ENCODE results near the gene NUMB. TPM values are rescaled to one million over a fixed set of nuclear protein-coding genes. Genes with fewer than 3 reads are reported as not detected.

The NUMB gene
- total RNA-seq, 1 experiment from 2014 or later, result 81.5 TPM

DNA sequence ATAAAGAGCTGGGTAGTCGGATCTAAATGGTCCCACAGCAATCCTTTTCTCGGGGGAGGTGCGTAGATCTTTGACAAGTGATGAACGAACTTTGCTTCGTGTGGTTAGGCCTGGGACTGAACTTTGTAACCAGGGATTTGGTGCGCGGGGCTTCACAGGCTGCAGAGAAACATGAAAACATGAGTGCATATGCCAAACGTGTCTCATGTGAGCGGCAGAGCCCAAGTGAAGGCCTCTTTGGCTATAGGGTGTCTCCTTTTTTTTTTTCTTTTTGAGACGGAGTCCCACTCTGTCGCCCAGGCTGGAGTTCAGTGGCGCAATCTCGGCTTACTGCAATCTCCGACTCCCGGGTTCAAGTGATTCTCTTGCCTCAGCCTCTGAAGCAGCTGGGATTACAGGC lies 20.3 kb upstream of the NUMB start:
- H3K36me3 Mint-ChIP-seq (ENCODE audit: insufficient read depth, unreplicated experiment), result no peaks in the 10 kb centered on the region
- no peak overlapping the region for H3K4me3 Mint-ChIP-seq (ENCODE audit: unreplicated experiment)
- intact Hi-C loops (cut with micrococcal nuclease), result loop anchor here (10.0 kb wide), 1 partner anchor 964 kb away; no protein-coding TSS in a partner anchor
- H3K27ac Mint-ChIP-seq (ENCODE audit: low read depth, unreplicated experiment), result no peak overlapping the region
- no peaks in the 10 kb centered on the region for H3K27me3 Mint-ChIP-seq (ENCODE audit: insufficient read depth, unreplicated experiment)
- DNase-seq (ENCODE audit: unreplicated experiment), result no peak
- TF ChIP-seq, protein P1, sequence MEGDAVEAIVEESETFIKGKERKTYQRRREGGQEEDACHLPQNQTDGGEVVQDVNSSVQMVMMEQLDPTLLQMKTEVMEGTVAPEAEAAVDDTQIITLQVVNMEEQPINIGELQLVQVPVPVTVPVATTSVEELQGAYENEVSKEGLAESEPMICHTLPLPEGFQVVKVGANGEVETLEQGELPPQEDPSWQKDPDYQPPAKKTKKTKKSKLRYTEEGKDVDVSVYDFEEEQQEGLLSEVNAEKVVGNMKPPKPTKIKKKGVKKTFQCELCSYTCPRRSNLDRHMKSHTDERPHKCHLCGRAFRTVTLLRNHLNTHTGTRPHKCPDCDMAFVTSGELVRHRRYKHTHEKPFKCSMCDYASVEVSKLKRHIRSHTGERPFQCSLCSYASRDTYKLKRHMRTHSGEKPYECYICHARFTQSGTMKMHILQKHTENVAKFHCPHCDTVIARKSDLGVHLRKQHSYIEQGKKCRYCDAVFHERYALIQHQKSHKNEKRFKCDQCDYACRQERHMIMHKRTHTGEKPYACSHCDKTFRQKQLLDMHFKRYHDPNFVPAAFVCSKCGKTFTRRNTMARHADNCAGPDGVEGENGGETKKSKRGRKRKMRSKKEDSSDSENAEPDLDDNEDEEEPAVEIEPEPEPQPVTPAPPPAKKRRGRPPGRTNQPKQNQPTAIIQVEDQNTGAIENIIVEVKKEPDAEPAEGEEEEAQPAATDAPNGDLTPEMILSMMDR (IDR thresholded peaks at IDR 0.05; ENCODE audit: unreplicated experiment), result no peak
- CTCF ChIA-PET, result interaction anchor here (0.7 to 2.1 kb wide), 3 partner anchors 26 to 183 kb away, joined by 3 to 15 read pairs (median 3); no protein-coding TSS in a partner anchor
- no TSS peak for BruUV-seq (replicated peaks)
- H3K9me3 Mint-ChIP-seq (ENCODE audit: unreplicated experiment), result no peaks in the 10 kb centered on the region
- POLR2A ChIA-PET, result interaction anchor here (0.6 to 2.4 kb wide), 4 partner anchors 12 to 166 kb away, joined by 3 to 11 read pairs (median 6); partner anchors contain the start of genes DNAL1 and RIOX1
- peaks cover 7% of the 10 kb centered on the region for H3K4me1 Mint-ChIP-seq (ENCODE audit: insufficient read depth, unreplicated experiment)

DNA sequence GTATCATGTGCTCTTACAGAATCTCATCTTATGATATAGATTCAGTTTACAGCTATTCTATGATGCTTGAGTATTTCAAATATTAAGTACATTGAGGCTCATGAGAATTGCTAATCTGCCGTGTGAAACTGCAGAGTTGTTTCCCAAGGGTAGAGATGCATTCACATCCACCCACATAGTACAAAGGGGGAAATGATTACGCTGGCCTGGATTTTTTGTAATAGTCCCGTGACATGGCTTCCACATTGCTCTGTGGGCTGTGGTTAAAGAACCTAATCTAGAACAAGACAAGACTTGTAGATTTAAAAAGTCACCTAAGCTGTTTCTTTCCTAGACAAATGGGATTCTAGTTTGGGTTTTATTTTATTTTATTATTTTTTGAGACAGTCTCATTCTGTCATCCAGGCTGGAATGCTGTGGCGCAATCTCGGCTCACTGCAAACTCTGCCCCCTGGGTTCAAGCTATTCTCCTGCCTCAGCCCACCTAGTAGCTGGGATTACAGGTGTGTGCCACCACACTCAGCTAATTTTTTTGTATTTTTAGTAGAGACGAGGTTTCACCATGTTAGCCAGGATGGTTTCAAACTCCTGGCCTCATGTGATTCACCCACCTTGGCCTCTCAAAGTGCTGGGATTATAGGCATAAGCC lies 19.4 kb upstream of the NUMB start:
- H3K27ac Mint-ChIP-seq (ENCODE audit: low read depth, unreplicated experiment), result no peak overlapping the region
- intact Hi-C loops (cut with micrococcal nuclease), result loop anchor here (10.0 kb wide), 1 partner anchor 963 kb away; no protein-coding TSS in a partner anchor
- ChIA-PET CTCF (interaction anchor here (0.5 to 2.1 kb wide), 4 partner anchors 92 to 182 kb away, joined by 3 to 15 read pairs (median 6); no protein-coding TSS in a partner anchor), POLR2A (interaction anchor here (0.7 to 2.4 kb wide), 13 partner anchors 12 to 307 kb away, joined by 3 to 11 read pairs (median 3); partner anchors contain the start of genes NUMB and RIOX1)
- DNase-seq (ENCODE audit: unreplicated experiment), result peak; percentile 63
- no peaks in the 10 kb centered on the region for H3K36me3 Mint-ChIP-seq (ENCODE audit: insufficient read depth, unreplicated experiment)
- H3K4me3 Mint-ChIP-seq (ENCODE audit: unreplicated experiment), result no peak overlapping the region
- TF ChIP-seq, protein P1 (IDR thresholded peaks at IDR 0.05; ENCODE audit: unreplicated experiment), result no peak
- H3K27me3 Mint-ChIP-seq (ENCODE audit: insufficient read depth, unreplicated experiment), result no peaks in the 10 kb centered on the region
- no TSS peak for BruUV-seq (replicated peaks)
- peaks cover 7% of the 10 kb centered on the region for H3K4me1 Mint-ChIP-seq (ENCODE audit: insufficient read depth, unreplicated experiment)
- H3K9me3 Mint-ChIP-seq (ENCODE audit: unreplicated experiment), result no peaks in the 10 kb centered on the region

DNA sequence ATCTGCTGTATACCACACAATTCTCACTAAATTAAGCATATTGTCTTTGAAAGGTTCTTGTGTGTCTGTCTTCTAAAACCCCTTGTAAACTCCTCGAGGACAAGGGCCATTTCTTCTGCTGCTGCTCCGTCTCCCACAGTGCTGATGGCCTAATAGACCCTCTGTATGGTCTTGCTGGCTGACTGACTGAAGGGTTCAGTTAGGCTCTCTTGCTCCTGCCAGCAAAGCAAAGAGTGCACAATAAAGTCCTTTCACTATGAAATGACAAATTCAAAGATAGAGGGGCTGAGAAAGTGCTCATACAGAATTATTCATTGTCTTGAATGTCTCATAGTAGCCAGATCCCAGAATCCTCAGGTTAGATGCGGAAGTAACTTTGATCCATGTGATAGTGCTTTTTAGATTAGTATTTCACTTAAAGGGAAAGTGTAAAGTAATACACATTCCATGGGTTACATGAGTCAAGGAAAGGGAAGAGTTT lies 18.1 kb upstream of the NUMB start:
- no peak for DNase-seq (ENCODE audit: unreplicated experiment)
- H3K36me3 Mint-ChIP-seq (ENCODE audit: insufficient read depth, unreplicated experiment), result no peaks in the 10 kb centered on the region
- H3K4me1 Mint-ChIP-seq (ENCODE audit: insufficient read depth, unreplicated experiment), result peaks cover 7% of the 10 kb centered on the region
- H3K4me3 Mint-ChIP-seq (ENCODE audit: unreplicated experiment), result no peak overlapping the region
- POLR2A ChIA-PET, result interaction anchor here (1.4 to 2.1 kb wide), 2 partner anchors 13 to 14 kb away, joined by 8 to 11 read pairs; partner anchors contain the start of gene RIOX1
- no peaks in the 10 kb centered on the region for H3K27me3 Mint-ChIP-seq (ENCODE audit: insufficient read depth, unreplicated experiment)
- H3K27ac Mint-ChIP-seq (ENCODE audit: low read depth, unreplicated experiment), result no peak overlapping the region
- TF ChIP-seq, protein P1 (IDR thresholded peaks at IDR 0.05; ENCODE audit: unreplicated experiment), result no peak
- intact Hi-C loops (cut with micrococcal nuclease), result loop anchor here (10.0 kb wide), 1 partner anchor 962 kb away; no protein-coding TSS in a partner anchor
- CTCF ChIA-PET, result interaction anchor here (1.2 kb wide), 1 partner anchor 181 kb away, joined by 7 read pairs; no protein-coding TSS in a partner anchor
- H3K9me3 Mint-ChIP-seq (ENCODE audit: unreplicated experiment), result no peaks in the 10 kb centered on the region
- no TSS peak for BruUV-seq (replicated peaks)

DNA sequence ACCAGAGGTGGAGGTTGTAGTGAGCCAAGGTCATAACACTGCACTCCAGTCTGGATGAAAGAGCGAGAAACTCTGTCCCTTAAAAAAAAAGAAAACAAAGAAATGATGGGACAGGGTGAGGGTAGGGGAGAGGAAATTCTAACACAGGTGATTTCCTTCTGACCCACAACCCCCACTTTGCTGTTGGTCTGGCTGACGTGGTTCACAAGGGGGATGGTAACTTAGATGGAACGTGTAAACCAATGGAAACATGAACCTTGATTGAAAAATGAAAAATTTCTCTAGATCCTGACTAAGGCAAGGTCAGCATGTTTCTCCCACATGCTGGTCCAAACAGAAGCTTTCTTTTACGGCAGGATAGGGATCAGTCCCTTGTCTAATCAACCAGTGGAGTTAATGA lies 16.6 kb upstream of the NUMB start:
- H3K27ac Mint-ChIP-seq (ENCODE audit: low read depth, unreplicated experiment), result no peak overlapping the region
- TF ChIP-seq, protein P1 (IDR thresholded peaks at IDR 0.05; ENCODE audit: unreplicated experiment), result no peak
- H3K4me3 Mint-ChIP-seq (ENCODE audit: unreplicated experiment), result no peak overlapping the region
- ChIA-PET CTCF (interaction anchor here (0.6 to 1.1 kb wide), 2 partner anchors 180 to 235 kb away, joined by 3 to 6 read pairs; no protein-coding TSS in a partner anchor), POLR2A (no interaction called here)
- no peaks in the 10 kb centered on the region for H3K9me3 Mint-ChIP-seq (ENCODE audit: unreplicated experiment)
- peaks cover 7% of the 10 kb centered on the region for H3K4me1 Mint-ChIP-seq (ENCODE audit: insufficient read depth, unreplicated experiment)
- no peaks in the 10 kb centered on the region for H3K36me3 Mint-ChIP-seq (ENCODE audit: insufficient read depth, unreplicated experiment)
- no peak for DNase-seq (ENCODE audit: unreplicated experiment)
- no TSS peak for BruUV-seq (replicated peaks)
- H3K27me3 Mint-ChIP-seq (ENCODE audit: insufficient read depth, unreplicated experiment), result no peaks in the 10 kb centered on the region
- intact Hi-C loops (cut with micrococcal nuclease), result loop anchor here (10.0 kb wide), 1 partner anchor 960 kb away; no protein-coding TSS in a partner anchor
